Measurements from ENCODE around the gene STK32C. TPM values are rescaled to one million over a fixed set of nuclear protein-coding genes. Genes with fewer than 3 reads are reported as not detected.

Gene STK32C
- total RNA-seq, 1 donor from 2014 or later = 12.9 TPM

DNA sequence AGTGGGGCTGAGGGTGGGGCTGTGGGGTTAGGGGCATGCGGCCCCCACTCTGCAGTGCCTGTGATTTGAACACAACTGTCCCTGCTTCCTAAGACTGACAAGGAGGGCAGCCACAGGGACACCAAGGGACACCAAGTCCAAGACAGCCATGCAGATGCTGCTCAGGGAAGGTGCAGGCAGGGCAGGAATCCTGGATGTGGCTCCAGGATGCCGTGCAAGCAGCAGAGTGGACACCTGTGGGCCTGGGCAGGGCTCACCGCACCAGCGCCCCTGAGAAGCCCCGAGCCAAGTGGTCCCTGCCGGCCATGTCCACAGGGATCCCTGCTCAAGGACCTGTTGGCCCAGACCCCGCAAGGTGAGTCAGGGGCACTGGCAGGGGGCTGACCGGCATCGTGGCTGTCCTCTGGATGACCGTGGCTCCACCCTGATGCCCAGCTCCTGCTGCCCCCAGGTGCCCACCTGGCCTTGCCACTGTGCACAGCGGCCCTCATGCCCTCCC, 58.5 kb downstream of the STK32C start:
- Mint-ChIP-seq H3K27me3 (peaks cover 10% of the 10 kb centered on the region), H3K27ac (no peak overlapping the region), H3K4me1 (ENCODE audit: unreplicated experiment) (no peaks in the 10 kb centered on the region), H3K36me3 (no peaks in the 10 kb centered on the region), H3K9me3 (no peaks in the 10 kb centered on the region), H3K4me3 (no peak overlapping the region)
- DNase-seq (ENCODE audit: extremely low spot score, unreplicated experiment) = no peak
- TF ChIP-seq, protein P1, sequence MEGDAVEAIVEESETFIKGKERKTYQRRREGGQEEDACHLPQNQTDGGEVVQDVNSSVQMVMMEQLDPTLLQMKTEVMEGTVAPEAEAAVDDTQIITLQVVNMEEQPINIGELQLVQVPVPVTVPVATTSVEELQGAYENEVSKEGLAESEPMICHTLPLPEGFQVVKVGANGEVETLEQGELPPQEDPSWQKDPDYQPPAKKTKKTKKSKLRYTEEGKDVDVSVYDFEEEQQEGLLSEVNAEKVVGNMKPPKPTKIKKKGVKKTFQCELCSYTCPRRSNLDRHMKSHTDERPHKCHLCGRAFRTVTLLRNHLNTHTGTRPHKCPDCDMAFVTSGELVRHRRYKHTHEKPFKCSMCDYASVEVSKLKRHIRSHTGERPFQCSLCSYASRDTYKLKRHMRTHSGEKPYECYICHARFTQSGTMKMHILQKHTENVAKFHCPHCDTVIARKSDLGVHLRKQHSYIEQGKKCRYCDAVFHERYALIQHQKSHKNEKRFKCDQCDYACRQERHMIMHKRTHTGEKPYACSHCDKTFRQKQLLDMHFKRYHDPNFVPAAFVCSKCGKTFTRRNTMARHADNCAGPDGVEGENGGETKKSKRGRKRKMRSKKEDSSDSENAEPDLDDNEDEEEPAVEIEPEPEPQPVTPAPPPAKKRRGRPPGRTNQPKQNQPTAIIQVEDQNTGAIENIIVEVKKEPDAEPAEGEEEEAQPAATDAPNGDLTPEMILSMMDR (conservative IDR thresholded peaks at IDR 0.05) = no peak

DNA sequence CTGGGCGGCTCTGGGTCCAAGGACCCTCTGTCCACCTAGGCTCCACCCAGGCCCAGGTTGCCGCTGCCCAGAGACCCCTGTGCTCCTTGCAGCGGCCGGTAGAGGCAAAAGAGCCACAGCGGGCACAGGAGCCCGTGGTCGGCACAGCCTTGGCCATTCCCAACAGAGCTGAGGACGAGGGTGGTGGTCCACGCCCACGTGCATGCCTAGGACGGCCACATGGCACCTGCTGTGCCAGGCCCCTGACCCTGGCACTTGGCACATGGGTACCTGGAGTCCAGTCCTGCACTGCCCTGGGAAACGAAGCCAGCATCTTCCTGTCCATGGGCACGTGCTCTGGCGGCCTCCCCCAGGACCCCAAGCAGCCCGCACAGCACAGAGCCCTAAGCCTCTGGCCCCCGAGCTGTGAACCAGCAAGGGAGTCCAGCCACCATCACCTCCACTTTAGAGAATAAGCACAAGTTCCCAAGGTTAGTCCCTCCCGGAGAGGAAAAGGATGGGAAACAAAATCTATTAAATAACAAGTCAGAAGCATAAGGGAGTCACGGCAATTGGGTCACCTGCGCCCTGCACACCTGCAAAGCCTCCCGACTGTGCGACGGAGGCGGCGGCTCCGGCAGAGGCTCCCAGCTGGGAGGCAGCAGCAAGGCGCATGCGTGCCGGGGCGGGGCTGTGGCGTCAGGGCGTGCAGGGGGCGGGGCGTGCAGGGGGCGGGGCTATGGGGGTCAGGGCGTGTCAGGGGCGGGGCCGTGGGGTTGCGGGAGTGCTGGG, 59.1 kb downstream of the STK32C start:
- H3K27ac Mint-ChIP-seq = no peak overlapping the region
- H3K9me3 Mint-ChIP-seq = no peaks in the 10 kb centered on the region
- H3K4me1 Mint-ChIP-seq (ENCODE audit: unreplicated experiment) = no peaks in the 10 kb centered on the region

DNA sequence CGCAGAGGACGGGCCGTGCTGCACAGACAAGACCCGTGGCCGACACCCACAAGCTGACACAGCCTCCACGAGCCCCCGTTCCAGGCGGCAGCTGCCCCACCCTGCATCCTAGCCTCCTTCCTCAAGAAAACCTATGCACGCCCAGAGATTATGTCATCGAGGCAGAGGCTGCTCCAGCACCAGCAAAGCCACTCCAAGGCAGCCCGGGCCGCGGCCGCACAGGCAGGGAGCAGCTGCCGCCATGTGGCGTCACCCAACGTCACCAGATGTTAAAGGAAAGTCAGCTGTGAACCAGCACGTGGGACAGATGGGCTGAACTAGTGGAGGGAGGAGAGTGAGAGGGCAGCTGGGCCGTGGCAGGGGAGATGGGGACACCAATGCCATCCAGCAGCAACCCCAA, 59.8 kb downstream of the STK32C start:
- H3K27ac Mint-ChIP-seq = no peak overlapping the region
- H3K4me3 Mint-ChIP-seq = peak overlapping the region; percentile 22
- no peak for DNase-seq (ENCODE audit: extremely low spot score, unreplicated experiment)
- no peaks in the 10 kb centered on the region for H3K36me3 Mint-ChIP-seq
- TF ChIP-seq, protein P1 (conservative IDR thresholded peaks at IDR 0.05) = no peak
- H3K9me3 Mint-ChIP-seq = no peaks in the 10 kb centered on the region
- peaks cover 9% of the 10 kb centered on the region for H3K27me3 Mint-ChIP-seq
- peaks cover 6% of the 10 kb centered on the region for H3K4me1 Mint-ChIP-seq (ENCODE audit: unreplicated experiment)

More for the DNA sequence above, 59.1 kb downstream of the STK32C start:
- no peaks in the 10 kb centered on the region for H3K36me3 Mint-ChIP-seq
- H3K27me3 Mint-ChIP-seq = peaks cover 10% of the 10 kb centered on the region
- no peak for DNase-seq (ENCODE audit: extremely low spot score, unreplicated experiment)
- peak overlapping the region; percentile 77 for H3K4me3 Mint-ChIP-seq
- TF ChIP-seq, protein P1 (conservative IDR thresholded peaks at IDR 0.05) = no peak

DNA sequence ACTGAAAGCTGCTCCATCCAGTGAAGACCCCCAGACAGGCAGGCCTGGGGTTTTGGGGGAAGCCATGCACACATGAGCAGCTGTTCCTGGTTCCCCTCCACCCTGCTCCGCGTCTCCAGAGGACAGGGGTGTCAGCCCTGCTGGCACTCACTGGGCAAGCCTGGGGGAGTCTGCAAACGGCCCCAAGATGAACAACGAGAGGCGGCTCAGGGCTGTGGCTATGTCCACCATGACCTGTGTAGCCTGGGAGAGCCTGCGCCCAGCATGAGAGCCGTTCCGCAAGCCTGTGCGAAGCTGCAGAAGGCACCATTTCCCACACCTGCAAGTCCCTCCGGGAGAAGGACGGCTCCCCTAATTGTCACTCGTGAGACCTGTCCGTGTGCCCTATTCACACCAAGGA, 61.5 kb downstream of the STK32C start:
- Mint-ChIP-seq H3K36me3 (no peaks in the 10 kb centered on the region), H3K27ac (no peak overlapping the region), H3K9me3 (no peaks in the 10 kb centered on the region), H3K4me3 (no peak overlapping the region), H3K4me1 (ENCODE audit: unreplicated experiment) (peaks cover 6% of the 10 kb centered on the region), H3K27me3 (peaks cover 3% of the 10 kb centered on the region)
- DNase-seq (ENCODE audit: extremely low spot score, unreplicated experiment) = no peak
- TF ChIP-seq, protein P1 (conservative IDR thresholded peaks at IDR 0.05) = no peak

DNA sequence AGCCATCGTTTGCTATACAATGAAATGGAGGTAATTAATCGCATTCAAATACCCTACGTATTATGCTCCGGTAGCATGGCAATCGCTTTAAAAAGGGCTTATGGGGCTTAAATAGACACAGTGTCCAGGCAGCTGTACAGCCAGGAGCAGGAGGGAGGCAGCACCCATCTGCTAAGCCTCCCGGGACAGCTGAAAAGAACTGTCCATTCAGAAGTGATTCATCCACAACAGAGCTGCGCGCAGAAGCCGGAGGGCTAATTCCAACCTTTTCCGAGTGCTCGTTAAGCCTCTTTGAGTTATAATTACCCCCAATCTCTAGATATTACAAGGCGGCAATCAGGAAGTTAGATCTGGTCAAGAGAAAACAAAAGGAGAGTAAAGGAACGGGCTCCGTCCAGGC, 62.7 kb downstream of the STK32C start:
- no peaks in the 10 kb centered on the region for H3K9me3 Mint-ChIP-seq
- peaks cover 3% of the 10 kb centered on the region for H3K27me3 Mint-ChIP-seq
- H3K4me3 Mint-ChIP-seq = no peak overlapping the region
- DNase-seq (ENCODE audit: extremely low spot score, unreplicated experiment) = no peak
- TF ChIP-seq, protein P1 (conservative IDR thresholded peaks at IDR 0.05) = no peak
- peaks cover 6% of the 10 kb centered on the region for H3K4me1 Mint-ChIP-seq (ENCODE audit: unreplicated experiment)
- no peak overlapping the region for H3K27ac Mint-ChIP-seq
- H3K36me3 Mint-ChIP-seq = no peaks in the 10 kb centered on the region
